ENCODE data around the gene PCLO. TPM values are rescaled to one million over a fixed set of nuclear protein-coding genes. Genes with fewer than 3 reads are reported as not detected.

PCLO gene
- total and polyA plus RNA-seq, 4 donors = under 0.01 to 1.2 (median 0.32) TPM

DNA sequence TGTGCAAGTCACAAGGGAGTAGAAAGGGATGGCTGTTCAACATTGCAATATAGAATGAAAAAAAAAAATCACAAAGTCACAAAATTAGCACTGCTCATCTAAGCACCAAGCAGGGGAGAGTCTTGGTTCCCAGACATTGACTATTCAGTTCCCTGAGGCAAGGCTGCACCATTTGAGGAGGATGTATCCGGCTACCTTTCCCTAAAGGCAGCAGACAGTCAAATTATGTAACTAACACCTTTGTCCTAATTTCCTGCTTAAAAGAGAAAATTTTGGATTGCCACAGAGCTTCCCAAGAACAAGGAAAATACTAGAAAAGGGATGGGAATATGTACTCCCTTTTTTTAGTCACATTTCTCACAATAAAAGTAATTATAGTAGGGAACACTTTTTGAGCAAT is 148.1 kb downstream of the PCLO start:
- DNase-seq (no peak), ATAC-seq (ENCODE audit: low FRiP score) (no peak)
- Histone ChIP-seq H3K27ac (ENCODE audit: low read depth in 1 of 2, low read length in 2 of 2) (no peak overlapping the region), H3K4me3 (ENCODE audit: low read length in 2 of 2) (no peak overlapping the region), H3K36me3 (ENCODE audit: control insufficient read depth in 1 of 2, insufficient read depth in 2 of 2, low read length in 1 of 2) (no peaks in the 10 kb centered on the region), H3K9me3 (ENCODE audit: control insufficient read depth, low read length) (no peaks in the 10 kb centered on the region), H3K4me1 (ENCODE audit: control insufficient read depth in 1 of 2, insufficient read depth in 2 of 2, low read length in 2 of 2) (no peaks in the 10 kb centered on the region), H3K27me3 (ENCODE audit: control insufficient read depth in 1 of 2, insufficient read depth in 2 of 2, low read length in 1 of 2) (no peaks in the 10 kb centered on the region)
- 76 to 82% methylated on average over 1 of the region's 1 CpG for WGBS, 2 donors
- intact Hi-C loops (cut with DNase I) = no loop called here

DNA sequence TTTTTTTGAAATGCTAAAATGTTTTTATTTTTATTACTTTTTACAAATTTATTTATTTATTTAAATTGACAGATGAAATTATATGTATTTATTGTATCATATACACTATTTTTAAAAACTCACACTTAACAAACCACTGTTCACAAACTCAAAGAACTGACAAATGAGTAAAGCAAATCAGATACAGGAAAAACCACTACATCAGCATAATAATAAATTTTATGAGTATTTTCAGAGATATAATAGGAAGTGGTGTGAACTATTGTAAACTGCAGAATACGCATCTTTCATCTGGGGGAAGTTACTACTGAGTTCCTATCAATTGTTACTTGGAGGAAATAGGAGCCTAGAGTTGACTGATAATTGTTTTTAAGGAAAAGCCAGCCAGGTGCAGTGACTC is 150.7 kb downstream of the PCLO start:
- H3K9me3 ChIP-seq (ENCODE audit: control insufficient read depth, low read length) = no peaks in the 10 kb centered on the region
- no peaks in the 10 kb centered on the region for H3K36me3 ChIP-seq (ENCODE audit: control insufficient read depth in 1 of 2, insufficient read depth in 2 of 2, low read length in 1 of 2)
- ATAC-seq (ENCODE audit: low FRiP score) (no peak), DNase-seq (no peak)
- H3K27me3 ChIP-seq (ENCODE audit: control insufficient read depth in 1 of 2, insufficient read depth in 2 of 2, low read length in 1 of 2) = no peaks in the 10 kb centered on the region
- WGBS, 2 donors = 80 to 84% methylated on average over 1 of the region's 1 CpG
- H3K4me3 ChIP-seq (ENCODE audit: low read length in 2 of 2) = no peak overlapping the region
- no peak overlapping the region for H3K27ac ChIP-seq (ENCODE audit: low read depth in 1 of 2, low read length in 2 of 2)
- intact Hi-C loops (cut with DNase I) = no loop called here
- H3K4me1 ChIP-seq (ENCODE audit: control insufficient read depth in 1 of 2, insufficient read depth in 2 of 2, low read length in 2 of 2) = no peaks in the 10 kb centered on the region

- WGBS, 2 donors = 0 to 1% methylated on average over 1 of the region's 1 CpG
- no peak for DNase-seq
- no peak overlapping the region for H3K4me3 ChIP-seq (ENCODE audit: low read length in 2 of 2)
- H3K27ac ChIP-seq (ENCODE audit: low read depth in 1 of 2, low read length in 2 of 2) = no peak overlapping the region
- H3K4me1 ChIP-seq (ENCODE audit: control insufficient read depth in 1 of 2, insufficient read depth in 2 of 2, low read length in 2 of 2) = no peaks in the 10 kb centered on the region
- H3K9me3 ChIP-seq (ENCODE audit: control insufficient read depth, low read length) = no peaks in the 10 kb centered on the region
- intact Hi-C loops (cut with DNase I) = no loop called here
- H3K27me3 ChIP-seq (ENCODE audit: control insufficient read depth in 1 of 2, insufficient read depth in 2 of 2, low read length in 1 of 2) = no peaks in the 10 kb centered on the region
- no peaks in the 10 kb centered on the region for H3K36me3 ChIP-seq (ENCODE audit: control insufficient read depth in 1 of 2, insufficient read depth in 2 of 2, low read length in 1 of 2)
- no peak for ATAC-seq (ENCODE audit: low FRiP score)
Measured at GRCh38 chr7:83005410-83005809, 157.3 kb downstream of the PCLO start.

DNA sequence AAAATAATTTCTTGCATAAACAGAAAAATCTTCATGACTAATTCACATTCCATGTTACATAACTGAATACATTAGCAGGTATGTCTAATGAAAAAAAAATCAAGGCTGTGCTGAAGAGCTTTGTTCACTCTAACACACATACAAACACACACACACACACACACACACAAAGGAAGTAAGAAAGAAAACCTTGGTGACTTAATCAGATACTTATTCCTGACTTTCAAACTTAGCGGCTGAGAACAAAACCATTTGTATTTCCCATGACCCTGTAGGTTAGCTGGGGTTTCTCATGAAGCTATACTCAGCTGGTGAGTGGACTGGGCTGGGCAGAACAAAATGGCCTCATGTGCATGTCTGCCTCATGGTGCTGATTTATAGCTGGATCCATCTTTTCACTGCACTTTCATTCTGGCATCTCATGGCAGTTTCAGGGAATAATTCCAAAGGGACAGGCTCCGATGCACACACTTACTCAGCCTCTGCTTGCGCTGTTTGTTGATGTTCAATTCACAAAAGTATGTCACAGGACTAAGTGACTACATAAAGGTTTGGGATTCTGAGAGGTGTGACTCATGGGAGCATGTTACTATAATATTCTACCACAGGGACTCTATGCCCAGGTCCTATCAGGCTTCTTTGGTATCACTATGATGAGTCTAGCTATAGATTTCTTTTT is 161.2 kb downstream of the PCLO start:
- H3K4me3 ChIP-seq (ENCODE audit: low read length in 2 of 2) = no peak overlapping the region
- 69 to 72% methylated on average over 3 of the region's 3 CpGs for WGBS, 2 donors
- no peak overlapping the region for H3K27ac ChIP-seq (ENCODE audit: low read depth in 1 of 2, low read length in 2 of 2)
- ATAC-seq (ENCODE audit: low FRiP score) (no peak), DNase-seq (no peak)
- intact Hi-C loops (cut with DNase I) = no loop called here
- H3K36me3 ChIP-seq (ENCODE audit: control insufficient read depth in 1 of 2, insufficient read depth in 2 of 2, low read length in 1 of 2) = no peaks in the 10 kb centered on the region
- H3K27me3 ChIP-seq (ENCODE audit: control insufficient read depth in 1 of 2, insufficient read depth in 2 of 2, low read length in 1 of 2) = no peaks in the 10 kb centered on the region
- H3K4me1 ChIP-seq (ENCODE audit: control insufficient read depth in 1 of 2, insufficient read depth in 2 of 2, low read length in 2 of 2) = no peaks in the 10 kb centered on the region
- no peaks in the 10 kb centered on the region for H3K9me3 ChIP-seq (ENCODE audit: control insufficient read depth, low read length)

DNA sequence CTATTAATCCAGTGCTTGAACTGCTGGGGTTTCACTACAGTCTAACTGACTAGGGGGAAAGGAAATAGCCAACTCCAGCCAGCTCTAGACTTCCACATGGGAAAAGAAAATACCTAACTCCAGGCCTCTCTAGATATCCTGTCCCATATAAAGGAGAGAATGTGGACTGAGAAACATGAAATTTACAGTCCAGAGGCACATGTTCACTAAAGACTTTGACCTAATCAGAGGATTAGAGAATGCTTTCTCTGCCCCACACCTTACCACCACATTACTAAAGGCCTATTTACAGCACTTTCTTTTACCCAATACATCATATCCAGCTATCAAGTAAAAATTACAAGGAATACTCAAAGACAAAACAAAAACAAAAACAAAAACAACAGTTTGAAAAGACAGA is 164.2 kb downstream of the PCLO start:
- no peaks in the 10 kb centered on the region for H3K36me3 ChIP-seq (ENCODE audit: control insufficient read depth in 1 of 2, insufficient read depth in 2 of 2, low read length in 1 of 2)
- ATAC-seq (ENCODE audit: low FRiP score) (no peak), DNase-seq (no peak)

GRCh38 chr7:82985144-82985802 is 177.4 kb downstream of the PCLO start:
- Histone ChIP-seq H3K27ac (ENCODE audit: low read depth in 1 of 2, low read length in 2 of 2) (no peak overlapping the region), H3K4me1 (ENCODE audit: control insufficient read depth in 1 of 2, insufficient read depth in 2 of 2, low read length in 2 of 2) (no peaks in the 10 kb centered on the region), H3K27me3 (ENCODE audit: control insufficient read depth in 1 of 2, insufficient read depth in 2 of 2, low read length in 1 of 2) (no peaks in the 10 kb centered on the region), H3K9me3 (ENCODE audit: control insufficient read depth, low read length) (no peaks in the 10 kb centered on the region), H3K36me3 (ENCODE audit: control insufficient read depth in 1 of 2, insufficient read depth in 2 of 2, low read length in 1 of 2) (no peaks in the 10 kb centered on the region), H3K4me3 (ENCODE audit: low read length in 2 of 2) (no peak overlapping the region)
- DNase-seq (no peak), ATAC-seq (ENCODE audit: low FRiP score) (no peak)
- intact Hi-C loops (cut with DNase I) = no loop called here
- WGBS, 2 donors = 1 to 16% methylated on average over 2 of the region's 2 CpGs

More for the DNA sequence above, 164.2 kb downstream of the PCLO start:
- no peak overlapping the region for H3K27ac ChIP-seq (ENCODE audit: low read depth in 1 of 2, low read length in 2 of 2)
- H3K27me3 ChIP-seq (ENCODE audit: control insufficient read depth in 1 of 2, insufficient read depth in 2 of 2, low read length in 1 of 2) = no peaks in the 10 kb centered on the region
- H3K4me1 ChIP-seq (ENCODE audit: control insufficient read depth in 1 of 2, insufficient read depth in 2 of 2, low read length in 2 of 2) = no peaks in the 10 kb centered on the region
- intact Hi-C loops (cut with DNase I) = no loop called here
- no peak overlapping the region for H3K4me3 ChIP-seq (ENCODE audit: low read length in 2 of 2)
- H3K9me3 ChIP-seq (ENCODE audit: control insufficient read depth, low read length) = no peaks in the 10 kb centered on the region

DNA sequence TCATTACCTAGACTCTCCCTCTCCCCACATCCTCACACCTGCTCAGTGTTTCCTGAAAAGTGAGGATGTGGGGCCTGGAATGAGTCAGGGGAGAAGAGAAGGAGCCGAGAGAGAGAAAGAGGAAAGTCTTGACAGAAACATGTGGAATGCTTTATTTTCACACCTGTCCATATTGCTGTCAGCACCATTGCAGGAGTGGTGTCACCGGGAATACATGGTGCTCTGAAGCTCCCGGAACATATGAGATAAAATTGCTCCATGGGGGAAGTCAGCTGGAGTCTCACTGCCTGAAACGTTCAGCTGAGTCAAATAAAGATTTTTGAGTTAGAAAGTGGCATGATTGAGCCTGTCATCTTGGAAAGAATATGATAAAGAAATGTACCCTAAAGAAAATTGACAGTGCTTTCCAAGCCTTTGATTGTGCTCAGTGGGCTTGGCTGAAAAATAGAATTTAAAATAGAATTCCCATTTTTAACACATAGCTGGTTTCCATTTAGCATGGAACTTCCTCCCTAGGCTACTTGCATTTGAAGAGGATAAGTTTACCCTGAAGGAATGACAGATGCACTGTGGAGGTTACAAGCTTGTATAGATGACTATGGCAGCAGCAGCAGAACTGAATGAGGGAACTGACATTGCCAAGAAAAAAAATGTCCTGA is 182.4 kb downstream of the PCLO start:
- 44 to 50% methylated on average over 4 of the region's 4 CpGs for WGBS, 2 donors
- Histone ChIP-seq H3K9me3 (ENCODE audit: control insufficient read depth, low read length) (no peaks in the 10 kb centered on the region), H3K4me3 (ENCODE audit: low read length in 2 of 2) (no peak overlapping the region), H3K4me1 (ENCODE audit: control insufficient read depth in 1 of 2, insufficient read depth in 2 of 2, low read length in 2 of 2) (no peaks in the 10 kb centered on the region), H3K27me3 (ENCODE audit: control insufficient read depth in 1 of 2, insufficient read depth in 2 of 2, low read length in 1 of 2) (no peaks in the 10 kb centered on the region), H3K27ac (ENCODE audit: low read depth in 1 of 2, low read length in 2 of 2) (no peak overlapping the region), H3K36me3 (ENCODE audit: control insufficient read depth in 1 of 2, insufficient read depth in 2 of 2, low read length in 1 of 2) (no peaks in the 10 kb centered on the region)
- no peak for ATAC-seq (ENCODE audit: low FRiP score)
- intact Hi-C loops (cut with DNase I) = no loop called here
- no peak for DNase-seq

- Histone ChIP-seq H3K36me3 (ENCODE audit: control insufficient read depth in 1 of 2, insufficient read depth in 2 of 2, low read length in 1 of 2) (no peaks in the 10 kb centered on the region), H3K27ac (ENCODE audit: low read depth in 1 of 2, low read length in 2 of 2) (no peak overlapping the region), H3K9me3 (ENCODE audit: control insufficient read depth, low read length) (no peaks in the 10 kb centered on the region), H3K4me3 (ENCODE audit: low read length in 2 of 2) (no peak overlapping the region), H3K27me3 (ENCODE audit: control insufficient read depth in 1 of 2, insufficient read depth in 2 of 2, low read length in 1 of 2) (no peaks in the 10 kb centered on the region), H3K4me1 (ENCODE audit: control insufficient read depth in 1 of 2, insufficient read depth in 2 of 2, low read length in 2 of 2) (no peaks in the 10 kb centered on the region)
- intact Hi-C loops (cut with DNase I) = no loop called here
- WGBS, 2 donors = 44 to 55% methylated on average over 2 of the region's 2 CpGs
- ATAC-seq (ENCODE audit: low FRiP score) (no peak), DNase-seq (no peak)
Measured at GRCh38 chr7:82975811-82976468, 186.7 kb downstream of the PCLO start.
